Stimulated activated CD4-positive, alpha-beta T cell treated with anti-CD3 and anti-CD28 coated beads, TNF-alpha, amount 100 ng/mL, for 48 hours (primary cell): ENCODE results near the gene RNF41.
A peak's percentile ranks its signal among the peaks of the same experiment; 100 is the strongest.
"Not testable (repeated sequence)": the region's sequence is repeated elsewhere in the genome, so short reads cannot be mapped to it uniquely, and the experiment has no call there.

Experiments used
- DNase-seq, 3 donors: peaks; one replicate each; pipeline ENCODE4 v3.0.0-alpha.2; 2020; ENCODE audit warnings: low read depth in 3 of 3

The RNF41 gene

GRCh38 chr12:56165369-56165768 lies 56.4 kb downstream of the RNF41 start:
- DNase-seq = no peak

- DNase-seq = no peak
Observed at GRCh38 chr12:56164345-56164729, 57.4 kb downstream of the RNF41 start.

GRCh38 chr12:56163533-56164344 lies 58.0 kb downstream of the RNF41 start:
- no peak for DNase-seq

- DNase-seq = no peak
Observed at GRCh38 chr12:56162468-56163290, 59.0 kb downstream of the RNF41 start.

GRCh38 chr12:56161690-56162351 lies 59.9 kb downstream of the RNF41 start:
- DNase-seq = no peak

GRCh38 chr12:56160894-56161689 lies 60.6 kb downstream of the RNF41 start:
- DNase-seq = no peak

GRCh38 chr12:56160193-56160763 lies 61.4 kb downstream of the RNF41 start:
- peak in 2 of 3 donors; percentile 37 to 40 for DNase-seq

- DNase-seq = no peak
Observed at GRCh38 chr12:56159482-56160192, 62.1 kb downstream of the RNF41 start.

- DNase-seq = no peak
Observed at GRCh38 chr12:56158926-56159461, 62.7 kb downstream of the RNF41 start.

GRCh38 chr12:56158029-56158925 lies 63.4 kb downstream of the RNF41 start, which contains the start of gene MYL6:
TSS of gene MYL6 (plus strand) at chr12:56158359. CDS start at chr12:56158402, 43 bp downstream.
- DNase-seq = peak; percentile 87 to 95 (median 88)

GRCh38 chr12:56157201-56158028 lies 64.3 kb downstream of the RNF41 start:
- DNase-seq = peak; percentile 27 to 49 (median 39)

- DNase-seq = not testable (repeated sequence)
Observed at GRCh38 chr12:56156464-56157200, 65.1 kb downstream of the RNF41 start.

GRCh38 chr12:56155256-56155845 lies 66.4 kb downstream of the RNF41 start:
- no peak for DNase-seq

GRCh38 chr12:56154818-56155217 lies 66.9 kb downstream of the RNF41 start:
- DNase-seq = no peak

- no peak for DNase-seq
Observed at GRCh38 chr12:56154246-56154771, 67.4 kb downstream of the RNF41 start.

GRCh38 chr12:56153678-56154065 lies 68.0 kb downstream of the RNF41 start:
- DNase-seq = no peak
